Caco-2 (cell line): Measurements from ENCODE around the gene TAP1. TPM values are rescaled to one million over a fixed set of nuclear protein-coding genes. Genes with fewer than 3 reads are reported as not detected.
A peak's percentile ranks its signal among the peaks of the same experiment; 100 is the strongest.

Experiments
- Bru-seq: library from RNA; stranded (reverse); fragments of 400-500 nt; gene quantifications from one replicate; lab custom pipeline; 2021; lab: Mats Ljungman, UMichigan
- BruChase-seq, 2 experiments: library from RNA; stranded (reverse); fragments of 400-500 nt; gene quantifications; one replicate each; lab custom pipeline; 2021; lab: Mats Ljungman, UMichigan
- BruUV-seq: library from RNA; stranded (reverse); fragments of 400-500 nt; replicated peaks from 2 replicates; lab custom pipeline; 2021; lab: Mats Ljungman, UMichigan
- CTCF ChIA-PET: fragments of 300-600 bp; sonication (Branson Sonifier 250); formaldehyde crosslinking; loops from one replicate; lab custom pipeline; 2022; ENCODE audit warnings: antibody characterized with exemption; lab: Charles Lee
- POLR2A ChIA-PET: fragments of 300-600 bp; sonication (Branson Sonifier 250); formaldehyde crosslinking; loops from one replicate; lab custom pipeline; 2022; ENCODE audit warnings: antibody characterized with exemption; lab: Charles Lee
- DNase-seq, 2 experiments: peaks; one replicate each; pipeline versions ENCODE4 v3.0.0 to v3.0.0-alpha.2; 2020 to 2022
- H3K27me3 ChIP-seq: replicated peaks from 2 replicates; pipeline ENCODE4 v1.6.0; 2011; ENCODE audit warnings: low read length; ENCODE audit not compliant: control insufficient read depth, insufficient read depth
- H3K36me3 ChIP-seq: 2 replicates; pipeline ENCODE4 v1.5.1; 2011; ENCODE audit warnings: low read length; ENCODE audit not compliant: control insufficient read depth, insufficient read depth
- H3K4me1 ChIP-seq: fragments of 250-450 bp; sonication (Bioruptor Pico); 2 replicates; pipeline ENCODE4 v1.5.1; 2020; ENCODE audit warnings: mild to moderate bottlenecking
- H3K4me3 ChIP-seq: 2 replicates; pipeline ENCODE4 v1.5.1; 2011; ENCODE audit warnings: low read depth, mild to moderate bottlenecking, control low read depth, low read length
- H3K9me3 ChIP-seq: fragments of 250-450 bp; sonication (Bioruptor Pico); 2 replicates; pipeline ENCODE4 v1.5.1; 2020; ENCODE audit warnings: mild to moderate bottlenecking, moderate library complexity
- H3K27ac Mint-ChIP-seq: one replicate; pipeline ENCODE4 v1.8.0; 2022; ENCODE audit warnings: mixed read lengths; ENCODE audit not compliant: unreplicated experiment
- H3K27me3 Mint-ChIP-seq: one replicate; pipeline ENCODE4 v1.8.0; 2022; ENCODE audit warnings: mixed read lengths; ENCODE audit not compliant: insufficient read depth, unreplicated experiment
- H3K36me3 Mint-ChIP-seq: one replicate; pipeline ENCODE4 v1.8.0; 2022; ENCODE audit warnings: mild to moderate bottlenecking, mixed read lengths; ENCODE audit not compliant: insufficient read depth, unreplicated experiment
- H3K4me1 Mint-ChIP-seq: one replicate; pipeline ENCODE4 v1.8.0; 2022; ENCODE audit warnings: low read depth, mixed read lengths; ENCODE audit not compliant: unreplicated experiment
- H3K4me3 Mint-ChIP-seq: one replicate; pipeline ENCODE4 v1.8.0; 2022; ENCODE audit warnings: mild to moderate bottlenecking, moderate library complexity, mixed read lengths; ENCODE audit not compliant: unreplicated experiment
- H3K9me3 Mint-ChIP-seq: one replicate; pipeline ENCODE4 v1.8.0; 2022; ENCODE audit warnings: mixed read lengths; ENCODE audit not compliant: unreplicated experiment
- CTCF ChIP-seq, 2 experiments: fragments of 200-600 bp in 1 of 2; IDR thresholded peaks; 1 replicate in 1 of 2; 2 replicates in 1 of 2; pipeline versions ENCODE4 v1.5.1 to v1.8.0; 2011 to 2022; ENCODE audit warnings: antibody characterized with exemption in 1 of 2, control low read depth in 1 of 2, inconsistent platforms in 1 of 2, low read depth in 1 of 2, low read length in 1 of 2, mild to moderate bottlenecking in 1 of 2, moderate library complexity in 1 of 2; ENCODE audit not compliant: insufficient read depth in 1 of 2, severe bottlenecking in 1 of 2, unreplicated experiment in 1 of 2
- intact Hi-C: fragments of 100-400 bp; cut with micrococcal nuclease; formaldehyde crosslinking; loops from one replicate; pipeline ENCODE4 v1.10.0; 2022; ENCODE audit not compliant: unreplicated experiment
- long read RNA-seq: library from polyadenylated mRNA; stranded (forward); transcript quantifications from one replicate; pipeline ENCODE4 v2.0.0, GENCODE V29; 2022
- total RNA-seq: library from RNA; stranded (reverse); gene quantifications from 2 replicates; pipeline ENCODE4 v1.2.3, GENCODE V29; 2022

Gene TAP1
- total RNA-seq (2.4 and 3.7 TPM in 2 replicates), Bru-seq, nascent RNA (percentile 30 among the genes with signal in this experiment), BruChase-seq, experiment 1, labeled RNA remaining after a 2-hour chase (percentile 34 among the genes with signal in this experiment), BruChase-seq, experiment 2, labeled RNA remaining after a 6-hour chase (percentile 44 among the genes with signal in this experiment)
- long read RNA-seq, transcript TAP1-201 (11 exons, 2,959 nt): major isoform, 7 of 9 reads
- long read RNA-seq, partial matches to known transcripts: 0 of 9 reads
- long read RNA-seq, other reads (novel, unspliced or antisense): 2 of 9 reads

GRCh38 chr6:32853541-32854375 lies at the start of gene TAP1, which contains the start of gene PSMB9:
Gene TAP1 (minus strand): TSS chr6:32853704. CDS start chr6:32853636, 68 bp downstream.
Gene PSMB9 (plus strand): TSS chr6:32854192. CDS start chr6:32854230, 38 bp downstream.
- H3K4me1 Mint-ChIP-seq: peaks cover 16% of the 10 kb centered on the region

GRCh38 chr6:32895006-32895345 lies 41.5 kb upstream of the TAP1 start:
- H3K36me3 Mint-ChIP-seq: peaks cover 10% of the 10 kb centered on the region
- no peaks in the 10 kb centered on the region for H3K27me3 Mint-ChIP-seq
- H3K4me3 Mint-ChIP-seq: peak overlapping the region; percentile 99
- H3K27ac Mint-ChIP-seq: peak overlapping the region; percentile 96
- H3K36me3 ChIP-seq: no peaks in the 10 kb centered on the region
- H3K27me3 ChIP-seq: no peaks in the 10 kb centered on the region
- POLR2A ChIA-PET: interaction anchor here (1.0 to 1.3 kb wide), 5 partner anchors 9 to 77 kb away, joined by 3 to 26 read pairs (median 4); partner anchors contain the start of genes HLA-DMA and TAP1
- H3K4me1 ChIP-seq: no peaks in the 10 kb centered on the region
- TF ChIP-seq CTCF (IDR thresholded peaks at IDR 0.05; ENCODE audit: insufficient read depth in 1 of 2, low read depth in 1 of 2, low read length in 1 of 2, severe bottlenecking in 1 of 2, unreplicated experiment in 1 of 2): no peak
- no peaks in the 10 kb centered on the region for H3K9me3 Mint-ChIP-seq
- H3K9me3 ChIP-seq: no peaks in the 10 kb centered on the region
- CTCF ChIA-PET: interaction anchor here (0.9 to 1.8 kb wide), 8 partner anchors 10 to 76 kb away, joined by 3 to 10 read pairs (median 6); partner anchors contain the start of genes HLA-DMA and TAP2
- peak overlapping the region; percentile 68 for H3K4me3 ChIP-seq
- intact Hi-C loops: loop anchor here (2.0 kb wide), 1 partner anchor 54 kb away; no protein-coding TSS in a partner anchor
- peaks cover 7% of the 10 kb centered on the region for H3K4me1 Mint-ChIP-seq
- DNase-seq: no peak
- TSS peak; percentile 32 for BruUV-seq

More at GRCh38 chr6:32853541-32854375, at the start of gene TAP1, which contains the start of gene PSMB9:
- H3K9me3 Mint-ChIP-seq: no peaks in the 10 kb centered on the region
- Histone ChIP-seq H3K4me3 (peak within 1 kb of the TSS; percentile 46), H3K36me3 (no peaks in the 10 kb centered on the region), H3K9me3 (no peaks in the 10 kb centered on the region), H3K27me3 (peaks cover 1% of the 10 kb centered on the region), H3K4me1 (peaks cover 6% of the 10 kb centered on the region; the same call in 1 of the 2 replicates)
- peaks cover 5% of the 10 kb centered on the region for H3K36me3 Mint-ChIP-seq
- POLR2A ChIA-PET: interaction anchor here (0.5 to 2.2 kb wide), 6 partner anchors 15 to 491 kb away, joined by 3 to 17 read pairs (median 4); partner anchors contain the start of genes HLA-DQB2 and TAP2
- H3K27me3 Mint-ChIP-seq: peaks cover 26% of the 10 kb centered on the region
- CTCF ChIA-PET: interaction anchor here (0.6 to 3.6 kb wide), 10 partner anchors 8 to 723 kb away, joined by 3 to 79 read pairs (median 4); partner anchors contain the start of genes PSMB8 and TAP2
- peak; percentile 65 to 85 for TF ChIP-seq CTCF (IDR thresholded peaks at IDR 0.05; ENCODE audit: insufficient read depth in 1 of 2, low read depth in 1 of 2, low read length in 1 of 2, severe bottlenecking in 1 of 2, unreplicated experiment in 1 of 2)
- DNase-seq: peak; percentile 84 to 90
- peak within 1 kb of the TSS; percentile 88 for H3K4me3 Mint-ChIP-seq
- no TSS peak for BruUV-seq
- intact Hi-C loops: loop anchor here (1.0 kb wide), 2 partner anchors 9 to 15 kb away; partner anchors contain the start of genes PSMB8 and TAP2
- H3K27ac Mint-ChIP-seq: peak within 1 kb of the TSS; percentile 73
